K562 (cell line): ENCODE measurements around the gene TRDN. TPM values are rescaled to one million over a fixed set of nuclear protein-coding genes. Genes with fewer than 3 reads are reported as not detected.

Source experiments
- CSDE1 ChIP-seq, 2 experiments: fragments of 450-650 bp; IDR thresholded peaks; 2 replicates each; pipeline ENCODE4 v1.6.1; 2016; ENCODE audit warnings: mild to moderate bottlenecking in 1 of 2
- NONO ChIP-seq, 2 experiments: fragments of 200-400 bp in 1 of 2; fragments of 450-650 bp in 1 of 2; formaldehyde crosslinking in 1 of 2; IDR thresholded peaks; 2 replicates each; pipeline ENCODE4 v1.6.1; 2017; ENCODE audit warnings: low read depth in 2 of 2, mild to moderate bottlenecking in 2 of 2, moderate library complexity in 2 of 2, low read length in 1 of 2
- PCBP1 ChIP-seq: fragments of 200-400 bp; formaldehyde crosslinking; IDR thresholded peaks from 2 replicates; pipeline ENCODE4 v1.6.1; 2018; ENCODE audit warnings: mild to moderate bottlenecking, low read depth, low read length; ENCODE audit not compliant: poor library complexity, severe bottlenecking
- polyA plus RNA-seq, 8 experiments: library from polyadenylated mRNA; depleted of rRNA in 4 of 8; stranded (reverse) in 5 of 8; unstranded in 3 of 8; fragments of >200 nt; fragmentation: Nextera tagmentation in 2 of 8; fragmentation: Illumina TruSeq in 1 of 8; extraction: Ambion mirVana in 2 of 8; extraction: Trizol in 1 of 8; gene quantifications; 2 replicates each; pipeline versions ENCODE4 v1.2.1 to v1.2.3, GENCODE V29; 2011 to 2014; ENCODE audit warnings: inconsistent platforms in 1 of 8, missing spikeins in 1 of 8
- total RNA-seq, 7 experiments: library from RNA; depleted of rRNA in 6 of 7; stranded (reverse); fragments of >200 nt in 6 of 7; fragmentation: Illumina TruSeq in 2 of 7; extraction: Trizol in 2 of 7; gene quantifications; 2 replicates each; pipeline versions ENCODE4 v1.2.1 to v1.2.3, GENCODE V29; 2011 to 2021; ENCODE audit warnings: low replicate concordance in 1 of 7
- TF ChIP-seq, protein P1 (sequence below): fragments of 450-650 bp; IDR thresholded peaks from 2 replicates; pipeline ENCODE4 v1.6.1; 2018; ENCODE audit not compliant: partially characterized antibody
- TF ChIP-seq, protein P2 (sequence below): fragments of 200-600 bp; sonication (generic); IDR thresholded peaks from one replicate; pipeline ENCODE4 v1.6.1; 2012; ENCODE audit warnings: mild to moderate bottlenecking, low read depth, low read length, inconsistent platforms

The TRDN gene
- total and polyA plus RNA-seq, 9 of the 15 experiments (the other 6 are each of a cell fraction or from before 2014, with no cell fraction given) = 0.05 to 0.50 (median 0.16) TPM

DNA sequence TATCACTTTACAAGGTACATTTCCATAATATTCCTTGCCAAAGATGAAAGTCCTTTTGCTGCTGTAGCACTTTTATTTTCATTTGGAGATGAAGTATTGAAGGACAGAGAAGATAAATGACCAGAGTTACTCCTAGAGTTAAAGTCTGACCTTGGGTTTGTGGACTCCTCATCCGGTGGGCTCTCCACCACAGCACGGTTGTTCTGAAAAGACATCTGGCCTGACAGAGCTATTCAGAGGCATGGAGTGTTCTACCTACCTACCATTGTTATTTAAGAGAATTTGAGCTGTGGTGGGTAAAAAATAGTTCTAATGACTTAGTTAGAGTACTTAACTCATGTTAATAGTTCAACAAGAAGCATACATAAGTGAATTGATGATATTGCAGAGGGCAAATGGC is 422.3 kb downstream of the TRDN start (continued):
- TF ChIP-seq, protein P1, sequence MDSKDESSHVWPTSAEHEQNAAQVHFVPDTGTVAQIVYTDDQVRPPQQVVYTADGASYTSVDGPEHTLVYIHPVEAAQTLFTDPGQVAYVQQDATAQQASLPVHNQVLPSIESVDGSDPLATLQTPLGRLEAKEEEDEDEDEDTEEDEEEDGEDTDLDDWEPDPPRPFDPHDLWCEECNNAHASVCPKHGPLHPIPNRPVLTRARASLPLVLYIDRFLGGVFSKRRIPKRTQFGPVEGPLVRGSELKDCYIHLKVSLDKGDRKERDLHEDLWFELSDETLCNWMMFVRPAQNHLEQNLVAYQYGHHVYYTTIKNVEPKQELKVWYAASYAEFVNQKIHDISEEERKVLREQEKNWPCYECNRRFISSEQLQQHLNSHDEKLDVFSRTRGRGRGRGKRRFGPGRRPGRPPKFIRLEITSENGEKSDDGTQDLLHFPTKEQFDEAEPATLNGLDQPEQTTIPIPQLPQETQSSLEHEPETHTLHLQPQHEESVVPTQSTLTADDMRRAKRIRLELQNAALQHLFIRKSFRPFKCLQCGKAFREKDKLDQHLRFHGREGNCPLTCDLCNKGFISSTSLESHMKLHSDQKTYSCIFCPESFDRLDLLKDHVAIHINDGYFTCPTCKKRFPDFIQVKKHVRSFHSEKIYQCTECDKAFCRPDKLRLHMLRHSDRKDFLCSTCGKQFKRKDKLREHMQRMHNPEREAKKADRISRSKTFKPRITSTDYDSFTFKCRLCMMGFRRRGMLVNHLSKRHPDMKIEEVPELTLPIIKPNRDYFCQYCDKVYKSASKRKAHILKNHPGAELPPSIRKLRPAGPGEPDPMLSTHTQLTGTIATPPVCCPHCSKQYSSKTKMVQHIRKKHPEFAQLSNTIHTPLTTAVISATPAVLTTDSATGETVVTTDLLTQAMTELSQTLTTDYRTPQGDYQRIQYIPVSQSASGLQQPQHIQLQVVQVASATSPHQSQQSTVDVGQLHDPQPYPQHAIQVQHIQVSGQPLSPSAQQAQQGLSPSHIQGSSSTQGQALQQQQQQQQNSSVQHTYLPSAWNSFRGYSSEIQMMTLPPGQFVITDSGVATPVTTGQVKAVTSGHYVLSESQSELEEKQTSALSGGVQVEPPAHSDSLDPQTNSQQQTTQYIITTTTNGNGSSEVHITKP = no peak
- TF ChIP-seq NONO (IDR thresholded peaks at IDR 0.05; ENCODE audit: low read depth in 2 of 2, low read length in 1 of 2) = no peak
- no peak for TF ChIP-seq PCBP1
- TF ChIP-seq, protein P2, sequence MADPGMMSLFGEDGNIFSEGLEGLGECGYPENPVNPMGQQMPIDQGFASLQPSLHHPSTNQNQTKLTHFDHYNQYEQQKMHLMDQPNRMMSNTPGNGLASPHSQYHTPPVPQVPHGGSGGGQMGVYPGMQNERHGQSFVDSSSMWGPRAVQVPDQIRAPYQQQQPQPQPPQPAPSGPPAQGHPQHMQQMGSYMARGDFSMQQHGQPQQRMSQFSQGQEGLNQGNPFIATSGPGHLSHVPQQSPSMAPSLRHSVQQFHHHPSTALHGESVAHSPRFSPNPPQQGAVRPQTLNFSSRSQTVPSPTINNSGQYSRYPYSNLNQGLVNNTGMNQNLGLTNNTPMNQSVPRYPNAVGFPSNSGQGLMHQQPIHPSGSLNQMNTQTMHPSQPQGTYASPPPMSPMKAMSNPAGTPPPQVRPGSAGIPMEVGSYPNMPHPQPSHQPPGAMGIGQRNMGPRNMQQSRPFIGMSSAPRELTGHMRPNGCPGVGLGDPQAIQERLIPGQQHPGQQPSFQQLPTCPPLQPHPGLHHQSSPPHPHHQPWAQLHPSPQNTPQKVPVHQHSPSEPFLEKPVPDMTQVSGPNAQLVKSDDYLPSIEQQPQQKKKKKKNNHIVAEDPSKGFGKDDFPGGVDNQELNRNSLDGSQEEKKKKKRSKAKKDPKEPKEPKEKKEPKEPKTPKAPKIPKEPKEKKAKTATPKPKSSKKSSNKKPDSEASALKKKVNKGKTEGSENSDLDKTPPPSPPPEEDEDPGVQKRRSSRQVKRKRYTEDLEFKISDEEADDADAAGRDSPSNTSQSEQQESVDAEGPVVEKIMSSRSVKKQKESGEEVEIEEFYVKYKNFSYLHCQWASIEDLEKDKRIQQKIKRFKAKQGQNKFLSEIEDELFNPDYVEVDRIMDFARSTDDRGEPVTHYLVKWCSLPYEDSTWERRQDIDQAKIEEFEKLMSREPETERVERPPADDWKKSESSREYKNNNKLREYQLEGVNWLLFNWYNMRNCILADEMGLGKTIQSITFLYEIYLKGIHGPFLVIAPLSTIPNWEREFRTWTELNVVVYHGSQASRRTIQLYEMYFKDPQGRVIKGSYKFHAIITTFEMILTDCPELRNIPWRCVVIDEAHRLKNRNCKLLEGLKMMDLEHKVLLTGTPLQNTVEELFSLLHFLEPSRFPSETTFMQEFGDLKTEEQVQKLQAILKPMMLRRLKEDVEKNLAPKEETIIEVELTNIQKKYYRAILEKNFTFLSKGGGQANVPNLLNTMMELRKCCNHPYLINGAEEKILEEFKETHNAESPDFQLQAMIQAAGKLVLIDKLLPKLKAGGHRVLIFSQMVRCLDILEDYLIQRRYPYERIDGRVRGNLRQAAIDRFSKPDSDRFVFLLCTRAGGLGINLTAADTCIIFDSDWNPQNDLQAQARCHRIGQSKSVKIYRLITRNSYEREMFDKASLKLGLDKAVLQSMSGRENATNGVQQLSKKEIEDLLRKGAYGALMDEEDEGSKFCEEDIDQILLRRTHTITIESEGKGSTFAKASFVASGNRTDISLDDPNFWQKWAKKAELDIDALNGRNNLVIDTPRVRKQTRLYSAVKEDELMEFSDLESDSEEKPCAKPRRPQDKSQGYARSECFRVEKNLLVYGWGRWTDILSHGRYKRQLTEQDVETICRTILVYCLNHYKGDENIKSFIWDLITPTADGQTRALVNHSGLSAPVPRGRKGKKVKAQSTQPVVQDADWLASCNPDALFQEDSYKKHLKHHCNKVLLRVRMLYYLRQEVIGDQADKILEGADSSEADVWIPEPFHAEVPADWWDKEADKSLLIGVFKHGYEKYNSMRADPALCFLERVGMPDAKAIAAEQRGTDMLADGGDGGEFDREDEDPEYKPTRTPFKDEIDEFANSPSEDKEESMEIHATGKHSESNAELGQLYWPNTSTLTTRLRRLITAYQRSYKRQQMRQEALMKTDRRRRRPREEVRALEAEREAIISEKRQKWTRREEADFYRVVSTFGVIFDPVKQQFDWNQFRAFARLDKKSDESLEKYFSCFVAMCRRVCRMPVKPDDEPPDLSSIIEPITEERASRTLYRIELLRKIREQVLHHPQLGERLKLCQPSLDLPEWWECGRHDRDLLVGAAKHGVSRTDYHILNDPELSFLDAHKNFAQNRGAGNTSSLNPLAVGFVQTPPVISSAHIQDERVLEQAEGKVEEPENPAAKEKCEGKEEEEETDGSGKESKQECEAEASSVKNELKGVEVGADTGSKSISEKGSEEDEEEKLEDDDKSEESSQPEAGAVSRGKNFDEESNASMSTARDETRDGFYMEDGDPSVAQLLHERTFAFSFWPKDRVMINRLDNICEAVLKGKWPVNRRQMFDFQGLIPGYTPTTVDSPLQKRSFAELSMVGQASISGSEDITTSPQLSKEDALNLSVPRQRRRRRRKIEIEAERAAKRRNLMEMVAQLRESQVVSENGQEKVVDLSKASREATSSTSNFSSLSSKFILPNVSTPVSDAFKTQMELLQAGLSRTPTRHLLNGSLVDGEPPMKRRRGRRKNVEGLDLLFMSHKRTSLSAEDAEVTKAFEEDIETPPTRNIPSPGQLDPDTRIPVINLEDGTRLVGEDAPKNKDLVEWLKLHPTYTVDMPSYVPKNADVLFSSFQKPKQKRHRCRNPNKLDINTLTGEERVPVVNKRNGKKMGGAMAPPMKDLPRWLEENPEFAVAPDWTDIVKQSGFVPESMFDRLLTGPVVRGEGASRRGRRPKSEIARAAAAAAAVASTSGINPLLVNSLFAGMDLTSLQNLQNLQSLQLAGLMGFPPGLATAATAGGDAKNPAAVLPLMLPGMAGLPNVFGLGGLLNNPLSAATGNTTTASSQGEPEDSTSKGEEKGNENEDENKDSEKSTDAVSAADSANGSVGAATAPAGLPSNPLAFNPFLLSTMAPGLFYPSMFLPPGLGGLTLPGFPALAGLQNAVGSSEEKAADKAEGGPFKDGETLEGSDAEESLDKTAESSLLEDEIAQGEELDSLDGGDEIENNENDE = no peak
- no peak for TF ChIP-seq CSDE1 (IDR thresholded peaks at IDR 0.05)
